HepG2 (cell line): ENCODE measurements around the gene TMEM209. TPM values are rescaled to one million over a fixed set of nuclear protein-coding genes. Genes with fewer than 3 reads are reported as not detected.

Source experiments
- ARHGAP35 ChIP-seq: sonication (generic); formaldehyde crosslinking; IDR thresholded peaks from 2 replicates; pipeline ENCODE4 v1.9.0; 2022; ENCODE audit warnings: mild to moderate bottlenecking, inconsistent platforms, moderate library complexity, missing genetic modification reagents, borderline replicate concordance
- ARID4A ChIP-seq: sonication (generic); formaldehyde crosslinking; IDR thresholded peaks from 2 replicates; pipeline ENCODE4 v1.5.0; 2020; ENCODE audit warnings: mild to moderate bottlenecking, missing genetic modification reagents, borderline replicate concordance
- BHLHE40 ChIP-seq: IDR thresholded peaks from 2 replicates; pipeline ENCODE4 v1.6.1; 2011; ENCODE audit warnings: low read length, improper control_type of control experiment
- DRAP1 ChIP-seq: IDR thresholded peaks from 2 replicates; pipeline ENCODE4 v1.6.1; 2016; ENCODE audit warnings: missing genetic modification reagents, missing compliant biosample characterization
- FOSL2 ChIP-seq: sonication (generic); formaldehyde crosslinking; IDR thresholded peaks from 2 replicates; pipeline ENCODE4 v1.4.0; 2020; ENCODE audit warnings: missing genetic modification reagents
- IKZF5 ChIP-seq: IDR thresholded peaks from 2 replicates; pipeline ENCODE4 v1.6.1; 2018; ENCODE audit warnings: missing genetic modification reagents, mild to moderate bottlenecking, missing compliant biosample characterization
- KLF11 ChIP-seq: IDR thresholded peaks from 2 replicates; pipeline ENCODE4 v1.6.1; 2016; ENCODE audit warnings: missing compliant biosample characterization
- KLF9 ChIP-seq: IDR thresholded peaks from 2 replicates; pipeline ENCODE4 v1.6.1; 2016; ENCODE audit warnings: low read depth
- KMT2A ChIP-seq: sonication (generic); formaldehyde crosslinking; IDR thresholded peaks from 2 replicates; pipeline ENCODE4 v1.4.0; 2020; ENCODE audit warnings: missing genetic modification reagents
- POGK ChIP-seq: sonication (generic); formaldehyde crosslinking; conservative IDR thresholded peaks from 2 replicates; pipeline ENCODE4 v1.8.0; 2022; ENCODE audit warnings: mild to moderate bottlenecking, moderate library complexity, missing genetic modification reagents
- RBM22 ChIP-seq: fragments of 200-400 bp; formaldehyde crosslinking; optimal IDR thresholded peaks from 2 replicates; pipeline ENCODE3; 2017; ENCODE audit warnings: mild to moderate bottlenecking, low read length, moderate library complexity
- REPIN1 ChIP-seq: sonication (generic); formaldehyde crosslinking; IDR thresholded peaks from 2 replicates; pipeline ENCODE4 v1.8.0; 2022; ENCODE audit warnings: missing genetic modification reagents, low read depth, mild to moderate bottlenecking, borderline replicate concordance
- TFDP1 ChIP-seq: IDR thresholded peaks from 2 replicates; pipeline ENCODE4 v1.6.1; 2016; ENCODE audit warnings: missing compliant biosample characterization, missing genetic modification reagents, borderline replicate concordance
- ZNF136 ChIP-seq: sonication (generic); formaldehyde crosslinking; IDR thresholded peaks from 2 replicates; pipeline ENCODE4 v1.8.1; 2022; ENCODE audit warnings: low read depth, mild to moderate bottlenecking, moderate library complexity, missing genetic modification reagents
- ZNF20 ChIP-seq: sonication (generic); formaldehyde crosslinking; IDR thresholded peaks from 2 replicates; pipeline ENCODE4 v1.4.0; 2020; ENCODE audit warnings: mild to moderate bottlenecking, moderate library complexity, missing genetic modification reagents
- ZNF430 ChIP-seq: sonication (generic); formaldehyde crosslinking; IDR thresholded peaks from 2 replicates; pipeline ENCODE4 v1.9.0; 2021; ENCODE audit warnings: mild to moderate bottlenecking, missing genetic modification reagents
- ZNF562 ChIP-seq: sonication (generic); formaldehyde crosslinking; IDR thresholded peaks from 2 replicates; pipeline ENCODE4 v1.8.0; 2022; ENCODE audit warnings: missing genetic modification reagents, borderline replicate concordance
- ZNF790 ChIP-seq: sonication (generic); formaldehyde crosslinking; IDR thresholded peaks from 2 replicates; pipeline ENCODE4 v1.8.0; 2022; ENCODE audit warnings: missing genetic modification reagents, mild to moderate bottlenecking, borderline replicate concordance
- ZSCAN22 ChIP-seq: sonication (generic); formaldehyde crosslinking; IDR thresholded peaks from 2 replicates; pipeline ENCODE4 v1.4.0; 2020; ENCODE audit warnings: mild to moderate bottlenecking, missing genetic modification reagents
- polyA plus RNA-seq, 8 experiments: library from polyadenylated mRNA; depleted of rRNA in 3 of 8; stranded (reverse) in 7 of 8; unstranded in 1 of 8; fragments of >200 nt; fragmentation: Illumina TruSeq in 4 of 8; extraction: Trizol in 4 of 8; gene quantifications; 2 replicates each; pipeline versions ENCODE4 v1.2.1 to v1.2.3, GENCODE V29; 2011 to 2016; ENCODE audit warnings: low read depth in 4 of 8, missing spikeins in 1 of 8, mixed read lengths in 1 of 8; ENCODE audit not compliant: insufficient read depth in 1 of 8
- total RNA-seq, 5 experiments: library from RNA; depleted of rRNA; stranded (reverse); fragments of >200 nt; fragmentation: Illumina TruSeq; extraction: Trizol; gene quantifications; 2 replicates each; pipeline ENCODE4 v1.2.3, GENCODE V29; 2016; ENCODE audit warnings: low read depth in 1 of 5

Gene TMEM209
- total and polyA plus RNA-seq, 2 of the 13 experiments (the other 11 are each of a cell fraction or from before 2014, with no cell fraction given) = 14.5 to 15.6 TPM

- TF ChIP-seq KLF9 (CRISPR knock-in tag) = no peak
- peak; percentile 74 for TF ChIP-seq DRAP1 (CRISPR knock-in tag)
- TF ChIP-seq ZNF790 (CRISPR knock-in tag) = no peak
- TF ChIP-seq IKZF5 (CRISPR knock-in tag) = peak; percentile 68
- peak; percentile 66; the same call in 1 of the 2 replicates for TF ChIP-seq ARHGAP35 (CRISPR knock-in tag)
- peak; percentile 86; the same call in 1 of the 2 replicates for TF ChIP-seq ZNF136
- TF ChIP-seq ZSCAN22 (CRISPR knock-in tag) = no peak
- no peak for TF ChIP-seq ZNF562 (CRISPR knock-in tag)
- peak; percentile 69; the same call in 1 of the 2 replicates for TF ChIP-seq ZNF430 (CRISPR knock-in tag)
- no peak; the same call in none of the 2 replicates for TF ChIP-seq FOSL2 (CRISPR knock-in tag)
- TF ChIP-seq RBM22 = peak; percentile 20
- peak; percentile 92; the same call in 1 of the 2 replicates for TF ChIP-seq ARID4A
- peak; percentile 53; the same call in 1 of the 2 replicates for TF ChIP-seq REPIN1 (CRISPR knock-in tag)
- TF ChIP-seq TFDP1 = peak; percentile 90
- TF ChIP-seq KMT2A (CRISPR knock-in tag) = peak; percentile 74; the same call in 1 of the 2 replicates
- TF ChIP-seq ZNF20 (CRISPR knock-in tag) = no peak
- peak; percentile 87 for TF ChIP-seq POGK (CRISPR knock-in tag)
- 0 out of 2 replicates have a peak, but pooled peaks have one; percentile 39 for TF ChIP-seq KLF11
- no peak for TF ChIP-seq BHLHE40
Measured at GRCh38 chr7:130205084-130205947, at the start of gene TMEM209 (continued).
